ENCODE data around the gene LMBR1L. TPM values are rescaled to one million over a fixed set of nuclear protein-coding genes. Genes with fewer than 3 reads are reported as not detected.

The LMBR1L gene
- total and polyA plus RNA-seq, 10 of the 15 experiments (the other 5 are each of a cell fraction or from before 2014, with no cell fraction given) = 2.1 to 42.6 (median 20.0) TPM

GRCh38 chr12:49088150-49088931, 22.3 kb downstream of the LMBR1L start:
- H2AFZ ChIP-seq (ENCODE audit: control insufficient read depth, low read depth, low read length) = peak overlapping the region; percentile 80
- in situ Hi-C loops (cut with MboI) (no loop called here), intact Hi-C loops (cut with micrococcal nuclease; ENCODE audit: unreplicated experiment) (loop anchor here (1.0 to 2.0 kb wide), 3 partner anchors 24 to 146 kb away; no protein-coding TSS in a partner anchor)
- H4K20me1 ChIP-seq (ENCODE audit: control insufficient read depth, insufficient read depth) = no peaks in the 10 kb centered on the region
- H3K27me3 ChIP-seq (replicated peaks in 1 of 2; ENCODE audit: control insufficient read depth in 2 of 2, insufficient read depth in 2 of 2, low read length in 1 of 2) = peaks cover 27 to 35% of the 10 kb centered on the region in 2 experiments; a peak in 3 of 4 replicates
- no peak overlapping the region for H3K9ac ChIP-seq (ENCODE audit: control insufficient read depth, insufficient read depth, low read length)
- H3K4me3 ChIP-seq = 0 out of 2 replicates have a peak overlapping the region, but pooled peaks have one; percentile 5
- ChIA-PET POLR2A (interaction anchor here (0.6 to 1.5 kb wide), 12 partner anchors 10 to 296 kb away, joined by 3 to 8 read pairs (median 4); partner anchors contain the start of gene TUBA1B), RAD21 (ENCODE audit: unreplicated experiment) (interaction anchor here (0.7 to 4.4 kb wide), 15 partner anchors 8 to 151 kb away, joined by 3 to 39 read pairs (median 5); partner anchors contain the start of genes RHEBL1 and TUBA1B), SMC1A (ENCODE audit: uncharacterized antibody, unreplicated experiment) (interaction anchor here (0.6 to 6.1 kb wide), 24 partner anchors 8 to 418 kb away, joined by 3 to 82 read pairs (median 4); partner anchors contain the start of genes LMBR1L, RHEBL1 and TUBA1B), CTCF (interaction anchor here (0.5 to 7.0 kb wide), 47 partner anchors 9 to 483 kb away, joined by 3 to 254 read pairs (median 5); partner anchors contain the start of genes LMBR1L, RHEBL1, TROAP and TUBA1A)
- ATAC-seq (peak; percentile 96), DNase-seq (ENCODE audit: low read depth, low spot score) (peak; percentile 44), FAIRE-seq (peak; percentile 99)
- H3K36me3 ChIP-seq (ENCODE audit: control insufficient read depth in 2 of 2, insufficient read depth in 2 of 2, low read length in 1 of 2) = no peaks in the 10 kb centered on the region
- peak overlapping the region; percentile 0; the same call in 1 of the 2 replicates for H3K4me2 ChIP-seq (ENCODE audit: control insufficient read depth, insufficient read depth)
- H3K27ac ChIP-seq (ENCODE audit: control insufficient read depth, insufficient read depth) = no peak overlapping the region
- no TSS peak for BruUV-seq (replicated peaks)
- no peaks in the 10 kb centered on the region for H3K9me3 ChIP-seq (replicated peaks; ENCODE audit: control insufficient read depth, insufficient read depth, low read length)
- peaks cover 3% of the 10 kb centered on the region; the same call in 1 of the 2 replicates for H3K4me1 ChIP-seq (ENCODE audit: control insufficient read depth, insufficient read depth, low read length)
- TF ChIP-seq RAD21 (IDR thresholded peaks at IDR 0.05; ENCODE audit: insufficient read depth, low read depth, low read length) = peak; percentile 76
- no peak for TF ChIP-seq PRDM15 (CRISPR knock-in tag; IDR thresholded peaks at IDR 0.05)
- TF ChIP-seq SP1 (IDR thresholded peaks at IDR 0.05; ENCODE audit: low read depth, low read length) = peak; percentile 23
- 0 out of 4 replicates have a peak, but pooled peaks of 1 of the 2 experiments have one; percentile 9 for TF ChIP-seq BHLHE40 (IDR thresholded peaks at IDR 0.05; ENCODE audit: borderline replicate concordance in 1 of 2, low read depth in 2 of 2, low read length in 1 of 2)
- peak; percentile 98; the same call in 2 of the 3 replicates for TF ChIP-seq POU2F2 (IDR thresholded peaks at IDR 0.05; ENCODE audit: borderline replicate concordance, low read depth, low read length)
- no peak for TF ChIP-seq RAD51 (IDR thresholded peaks at IDR 0.05)
- TF ChIP-seq YY1 (IDR thresholded peaks at IDR 0.05; ENCODE audit: low read depth, low read length) = peak; percentile 52; the same call in 1 of the 2 replicates
- 0 out of 2 replicates have a peak, but pooled peaks have one; percentile 57 for TF ChIP-seq LARP7 (IDR thresholded peaks at IDR 0.05)
- TF ChIP-seq HDGF (IDR thresholded peaks at IDR 0.05) = 0 out of 2 replicates have a peak, but pooled peaks have one; percentile 31
- TF ChIP-seq RUNX3 (IDR thresholded peaks at IDR 0.05; ENCODE audit: low read length) = no peak
- TF ChIP-seq YBX1 (IDR thresholded peaks at IDR 0.05) = no peak
- TF ChIP-seq PML (IDR thresholded peaks at IDR 0.05; ENCODE audit: low read length) = no peak
- no peak for TF ChIP-seq GATAD2B (conservative IDR thresholded peaks at IDR 0.05; ENCODE audit: low read depth)
- TF ChIP-seq BMI1 (IDR thresholded peaks at IDR 0.05; ENCODE audit: borderline replicate concordance) = no peak
- peak; percentile 31; the same call in 1 of the 2 replicates for TF ChIP-seq POLR2A (IDR thresholded peaks at IDR 0.05; ENCODE audit: low read depth, low read length)
- peak; percentile 76 for TF ChIP-seq SMC3 (IDR thresholded peaks at IDR 0.05; ENCODE audit: borderline replicate concordance, low read length)
- TF ChIP-seq NRF1 (conservative IDR thresholded peaks at IDR 0.05; ENCODE audit: low read depth, low read length) = no peak; the same call in 1 of the 2 replicates
- peak; percentile 92 to 95 (median 94) for TF ChIP-seq CTCF (IDR thresholded peaks at IDR 0.05 in 2 of 3, conservative IDR thresholded peaks at IDR 0.05 in 1 of 3; ENCODE audit: control insufficient read depth in 2 of 3, extremely low read depth in 1 of 3, insufficient read depth in 1 of 3, low read depth in 3 of 3, low read length in 3 of 3)
- no peaks in the 10 kb centered on the region for H3K79me2 ChIP-seq (ENCODE audit: control insufficient read depth, insufficient read depth, low read length)
- 3% methylated on average over 18 of the region's 18 CpGs for WGBS (ENCODE audit: insufficient coverage, insufficient replicate concordance, low lambda C conversion rate, missing lambda C conversion rate)

Measured in GM12878 (cell line).